ENCODE data around the gene FGF1.

FGF1 gene

DNA sequence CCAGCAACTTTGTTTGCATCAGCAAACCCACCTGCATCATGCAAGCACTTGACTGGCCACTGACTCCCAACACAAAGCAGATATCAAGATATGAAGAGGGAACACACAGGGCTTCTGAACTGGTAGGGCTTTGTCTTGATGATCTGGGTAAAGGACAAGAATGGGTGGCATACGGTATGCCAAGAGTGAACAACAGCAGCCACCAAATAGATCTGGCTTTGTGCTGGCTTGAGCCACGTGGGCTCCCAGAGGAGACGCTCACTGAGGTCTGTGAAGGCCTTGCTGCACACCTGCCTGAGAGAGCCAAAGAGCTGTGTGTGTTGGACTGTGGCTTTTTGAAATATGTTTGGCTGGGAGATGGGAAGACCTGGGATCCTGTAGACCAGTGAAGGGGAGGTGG lies 43.5 kb downstream of the FGF1 start:
- DNase-seq (ENCODE audit: low spot score) = no peak

- DNase-seq (ENCODE audit: low spot score) = no peak
These were observed 44.2 kb downstream of the FGF1 start for GRCh38 chr5:142641711-142642110.

DNA sequence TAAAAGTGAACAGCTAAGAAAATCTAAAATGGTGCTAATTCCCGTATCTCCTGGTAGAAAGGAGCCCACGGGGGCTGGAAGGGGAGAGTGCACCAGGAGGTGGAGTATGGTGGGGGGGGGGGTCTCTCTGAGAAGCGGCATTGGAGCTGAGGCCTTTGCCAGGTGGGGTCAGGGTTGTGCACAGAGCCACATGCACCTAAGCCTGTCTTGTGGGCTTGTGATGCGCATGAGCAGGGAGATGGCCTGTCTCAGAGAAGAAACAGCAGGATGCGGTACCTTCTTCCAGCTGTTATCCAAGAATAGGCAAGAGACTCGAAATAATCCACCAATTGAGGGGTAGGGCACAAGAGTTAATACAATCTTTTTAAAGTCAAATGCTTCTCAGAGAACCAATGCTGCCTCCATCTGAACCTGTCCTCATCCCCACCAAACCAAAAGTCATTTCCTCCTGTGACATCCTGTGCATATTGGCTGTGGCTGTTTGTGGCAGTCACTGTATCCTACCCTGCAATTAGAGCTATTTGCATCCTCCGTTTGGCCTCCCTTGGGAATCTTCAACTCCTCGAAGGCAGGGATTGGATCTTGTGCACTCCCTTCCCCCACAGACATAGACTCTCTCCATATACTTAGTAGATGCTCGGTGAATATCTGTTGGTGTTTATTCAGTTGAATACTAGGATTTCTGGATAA lies 45.4 kb downstream of the FGF1 start:
- DNase-seq (ENCODE audit: low spot score) = no peak

GRCh38 chr5:142639455-142639854 lies 46.4 kb downstream of the FGF1 start:
- no peak for DNase-seq (ENCODE audit: low spot score)

DNA sequence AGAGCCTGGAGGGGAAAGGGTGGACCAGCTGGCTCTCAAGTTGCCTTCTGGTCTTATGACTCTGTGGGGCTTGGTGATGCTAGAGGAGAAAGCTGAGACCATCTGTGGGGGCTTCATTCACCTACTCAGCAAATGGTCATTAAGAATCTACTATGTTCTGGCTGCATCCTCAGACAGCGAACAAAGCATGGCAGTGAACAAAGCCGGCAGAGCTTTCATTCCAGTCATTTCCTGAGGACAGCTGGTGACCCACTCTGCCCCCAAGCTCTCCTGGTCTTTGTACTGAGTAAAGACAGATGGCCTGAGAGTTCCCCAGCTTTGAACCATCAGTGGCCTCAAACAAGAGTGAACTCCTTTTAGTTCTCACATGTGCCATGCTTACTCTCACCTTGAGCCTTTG lies 48.0 kb downstream of the FGF1 start:
- no peak for DNase-seq (ENCODE audit: low spot score)

GRCh38 chr5:142636698-142637324 lies 49.1 kb downstream of the FGF1 start:
- DNase-seq (ENCODE audit: low spot score) = no peak

DNA sequence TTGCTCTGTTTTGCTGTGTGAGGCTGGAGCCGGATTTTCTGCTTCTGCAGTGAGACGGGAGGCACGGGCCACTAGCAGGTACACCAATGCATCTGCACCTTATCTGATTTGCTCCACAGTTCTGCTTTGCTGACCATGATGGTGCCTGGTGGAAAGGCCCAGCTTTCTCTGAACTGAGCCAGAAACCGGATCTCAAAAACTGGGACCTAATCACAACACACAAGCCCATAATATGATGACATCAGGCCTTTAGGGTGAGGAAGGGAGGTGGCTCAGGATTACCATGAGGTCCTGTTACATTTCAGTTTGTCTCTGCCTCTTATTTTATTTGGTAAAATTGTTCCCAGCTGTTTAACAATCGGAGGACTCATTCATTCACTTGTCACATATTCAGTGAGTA lies 49.8 kb downstream of the FGF1 start:
- no peak for DNase-seq (ENCODE audit: low spot score)

DNA sequence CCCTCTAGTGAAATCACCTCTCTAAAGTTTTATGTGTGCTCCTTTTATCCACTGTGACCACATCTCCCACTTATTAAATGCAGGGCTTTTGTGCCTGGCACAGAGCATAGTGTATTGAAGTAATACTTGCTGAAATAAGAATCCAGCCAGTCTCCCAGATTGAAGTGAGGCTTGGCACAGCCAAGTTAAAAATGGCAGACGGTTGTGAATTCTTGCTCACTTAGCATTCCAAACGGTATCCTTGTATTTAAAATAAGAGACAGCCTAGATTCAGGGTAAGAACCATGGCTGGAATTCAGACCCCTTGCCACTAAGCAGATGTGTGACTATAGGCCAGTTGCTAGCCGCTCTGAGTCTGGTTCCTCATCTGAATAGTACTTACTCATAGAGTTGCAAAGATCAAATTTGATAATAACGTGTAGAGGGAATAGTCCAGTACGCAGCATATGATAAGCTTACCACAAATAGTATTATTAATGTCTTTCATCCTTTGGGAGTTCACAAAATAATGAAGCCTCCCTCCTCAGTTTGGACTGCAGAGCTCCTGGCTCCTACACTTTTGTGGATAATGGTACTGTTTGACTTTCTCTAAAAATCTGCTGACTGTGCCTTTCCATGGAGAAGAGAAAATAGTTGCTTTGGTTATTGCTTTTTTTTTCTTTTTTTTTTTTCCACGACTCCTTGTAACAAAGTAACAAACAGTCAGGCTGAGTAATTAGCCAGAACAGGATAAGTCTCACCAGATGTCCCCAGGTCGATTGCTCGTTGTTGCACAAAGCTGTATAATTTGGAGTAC lies 51.5 kb downstream of the FGF1 start:
- DNase-seq (ENCODE audit: low spot score) = no peak

DNA sequence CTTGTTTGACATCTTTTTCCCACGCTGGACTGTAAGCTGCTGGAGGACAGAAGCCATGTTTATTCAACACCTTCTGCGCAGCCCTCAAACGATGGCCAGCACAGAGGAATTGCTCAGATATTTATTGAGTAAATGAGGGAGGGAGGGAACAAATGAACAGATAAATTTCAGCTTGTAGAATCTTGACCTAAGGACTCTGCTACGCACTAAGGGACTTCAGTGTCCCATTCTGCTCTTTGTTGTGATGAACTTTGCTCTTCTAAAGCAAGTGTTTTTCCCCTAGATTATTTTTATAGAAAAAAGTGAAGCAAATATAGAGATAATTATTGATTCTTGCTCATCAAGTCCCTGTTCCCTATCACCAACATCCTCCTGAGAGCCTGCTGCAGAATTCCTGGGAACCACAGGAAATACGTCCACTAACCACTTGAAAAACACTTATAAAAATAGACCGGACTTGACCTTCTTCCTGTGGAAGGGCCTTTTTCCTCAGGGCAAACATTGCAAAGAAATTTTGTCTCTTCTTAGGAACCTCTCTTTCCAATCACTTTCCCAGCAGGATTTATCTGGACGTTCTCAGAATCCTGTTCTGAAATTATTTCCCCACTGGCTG lies 54.9 kb downstream of the FGF1 start:
- DNase-seq (ENCODE audit: low spot score) = peak; percentile 14

- DNase-seq (ENCODE audit: low spot score) = no peak
These were observed 58.3 kb downstream of the FGF1 start for GRCh38 chr5:142627383-142628217.

- no peak for DNase-seq (ENCODE audit: low spot score)
These were observed 59.1 kb downstream of the FGF1 start for GRCh38 chr5:142626786-142627185.

GRCh38 chr5:142626099-142626498 lies 59.8 kb downstream of the FGF1 start:
- no peak for DNase-seq (ENCODE audit: low spot score)

GRCh38 chr5:142621227-142621626 lies 64.7 kb downstream of the FGF1 start:
- DNase-seq (ENCODE audit: low spot score) = no peak

DNA sequence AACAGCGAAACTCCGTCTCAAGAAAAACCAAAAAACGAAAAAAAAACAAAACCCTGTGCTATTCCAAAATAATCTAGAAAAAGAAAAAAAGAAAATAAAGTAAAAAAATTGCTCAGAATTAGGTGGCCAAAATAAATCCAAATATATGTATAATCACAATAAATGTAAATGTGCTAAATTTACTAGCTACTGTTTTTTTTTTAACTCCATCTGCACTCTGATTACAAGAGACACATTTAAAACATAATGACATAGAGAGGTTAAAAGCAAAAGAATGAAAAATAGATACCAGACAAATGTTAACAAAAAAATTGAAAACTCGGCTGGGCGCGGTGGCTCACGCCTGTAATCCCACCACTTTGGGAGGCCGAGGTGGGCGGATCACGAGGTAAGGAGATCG lies 66.1 kb downstream of the FGF1 start:
- DNase-seq (ENCODE audit: low spot score) = no peak

- no peak for DNase-seq (ENCODE audit: low spot score)
These were observed 67.8 kb downstream of the FGF1 start for GRCh38 chr5:142618130-142618523.

DNA sequence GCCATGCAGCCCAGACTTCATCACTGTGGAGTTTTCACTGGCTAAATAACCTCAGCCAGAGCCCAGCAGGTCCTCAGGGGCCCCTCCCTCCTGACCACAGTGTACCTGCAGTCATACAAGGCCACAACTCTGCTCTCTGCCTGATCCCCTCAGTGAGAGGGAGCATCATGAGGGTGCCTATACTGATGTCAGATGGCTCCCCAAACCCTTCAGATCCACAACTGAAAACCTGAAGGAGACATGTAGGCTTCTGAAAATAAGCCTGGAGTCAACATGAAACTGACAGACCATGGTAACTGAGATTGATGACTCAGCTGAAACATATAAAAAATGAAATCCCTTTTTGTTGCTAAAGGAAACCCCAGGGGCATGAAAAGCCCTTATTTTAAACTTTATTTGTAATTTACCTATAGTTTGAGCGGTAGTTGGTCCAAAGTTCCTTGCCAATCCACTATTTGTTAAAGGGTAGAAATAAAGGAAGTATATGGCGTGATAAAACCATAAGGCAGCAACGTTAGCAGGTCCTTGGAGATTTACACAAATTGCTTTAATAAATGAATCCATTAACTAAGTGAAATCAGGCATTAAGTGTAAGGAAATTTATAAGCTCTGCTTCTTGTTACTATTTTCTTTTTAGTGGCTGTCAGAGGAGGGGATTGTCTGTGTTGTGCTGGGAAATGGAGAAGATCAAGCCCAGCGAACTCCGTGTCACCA lies 68.3 kb downstream of the FGF1 start:
- DNase-seq (ENCODE audit: low spot score) = no peak

- DNase-seq (ENCODE audit: low spot score) = no peak
These were observed 69.9 kb downstream of the FGF1 start for GRCh38 chr5:142615948-142616347.

GRCh38 chr5:142614054-142614453 lies 71.8 kb downstream of the FGF1 start:
- DNase-seq (ENCODE audit: low spot score) = no peak

DNA sequence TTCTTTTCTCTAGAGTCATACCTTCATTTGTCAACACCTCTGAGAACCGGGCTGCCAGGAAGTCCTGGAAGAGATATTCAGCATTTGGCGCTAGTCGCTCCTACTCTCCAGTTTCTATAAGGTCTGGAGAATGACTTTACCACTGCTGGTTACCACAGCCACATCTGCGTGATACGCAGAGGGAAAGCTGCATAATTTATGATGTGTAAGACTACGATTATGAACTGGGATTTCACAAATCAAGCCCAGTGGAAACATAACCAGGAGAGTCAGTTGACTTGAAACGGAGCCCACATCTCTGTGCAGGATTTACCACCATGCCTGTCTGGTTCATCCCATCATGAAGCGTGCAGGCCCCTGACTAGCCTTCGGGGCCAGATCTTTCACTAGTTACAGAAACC lies 72.6 kb downstream of the FGF1 start:
- no peak for DNase-seq (ENCODE audit: low spot score)

GRCh38 chr5:142612494-142613270 lies 73.2 kb downstream of the FGF1 start:
- no peak for DNase-seq (ENCODE audit: low spot score)

All from COLO829 (cell line).